ENCODE results near the gene DNAJC3. TPM values are rescaled to one million over a fixed set of nuclear protein-coding genes. Genes with fewer than 3 reads are reported as not detected.
A peak's percentile ranks its signal among the peaks of the same experiment; 100 is the strongest.

Gene DNAJC3
- total and polyA plus RNA-seq, 2 of the 13 experiments (the other 11 are each of a cell fraction or from before 2014, with no cell fraction given), result 10.4 to 48.2 TPM

DNA sequence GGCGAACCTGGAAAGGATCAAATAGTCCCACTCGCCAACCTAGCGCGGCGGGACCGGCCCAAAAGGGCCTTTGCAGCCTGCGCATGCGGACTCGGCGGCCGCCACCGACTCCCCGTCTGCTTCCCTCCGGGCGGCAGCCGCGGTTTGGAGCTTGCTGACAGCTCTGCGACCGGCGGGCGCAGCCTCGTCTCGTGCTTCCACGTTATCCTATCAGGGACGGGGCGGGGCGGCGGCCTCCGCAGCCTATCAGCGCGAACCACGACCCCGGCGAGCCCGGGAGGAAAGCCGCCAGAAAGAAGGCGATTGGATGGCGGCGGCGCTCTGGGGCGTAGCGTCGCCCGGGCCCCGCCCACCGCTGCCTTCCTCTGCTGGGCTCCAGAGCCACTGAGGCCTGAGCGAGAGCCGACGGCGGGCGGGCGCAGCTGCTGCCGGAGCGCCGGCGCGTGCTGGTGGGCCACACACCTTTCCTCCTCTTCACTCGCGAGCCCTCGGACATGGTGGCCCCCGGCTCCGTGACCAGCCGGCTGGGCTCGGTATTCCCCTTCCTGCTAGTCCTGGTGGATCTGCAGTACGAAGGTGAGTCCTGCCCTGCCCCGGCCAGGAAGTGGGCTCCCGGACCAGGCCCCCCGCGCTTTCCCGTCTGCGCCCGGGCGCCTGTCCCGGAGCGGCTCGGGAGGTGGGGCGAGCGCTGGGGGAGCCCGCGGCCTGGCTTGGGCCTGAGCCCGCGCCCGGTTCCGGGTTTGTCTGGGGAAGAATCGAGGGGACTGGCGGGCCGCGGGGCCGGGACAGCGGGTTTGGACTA lies at the start of gene DNAJC3 (continued):
- TF ChIP-seq, protein P1, sequence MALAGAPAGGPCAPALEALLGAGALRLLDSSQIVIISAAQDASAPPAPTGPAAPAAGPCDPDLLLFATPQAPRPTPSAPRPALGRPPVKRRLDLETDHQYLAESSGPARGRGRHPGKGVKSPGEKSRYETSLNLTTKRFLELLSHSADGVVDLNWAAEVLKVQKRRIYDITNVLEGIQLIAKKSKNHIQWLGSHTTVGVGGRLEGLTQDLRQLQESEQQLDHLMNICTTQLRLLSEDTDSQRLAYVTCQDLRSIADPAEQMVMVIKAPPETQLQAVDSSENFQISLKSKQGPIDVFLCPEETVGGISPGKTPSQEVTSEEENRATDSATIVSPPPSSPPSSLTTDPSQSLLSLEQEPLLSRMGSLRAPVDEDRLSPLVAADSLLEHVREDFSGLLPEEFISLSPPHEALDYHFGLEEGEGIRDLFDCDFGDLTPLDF (CRISPR knock-in tag; IDR thresholded peaks at IDR 0.05), result peak; percentile 48; the same call in 1 of the 2 replicates
- TF ChIP-seq HOXA3 (CRISPR knock-in tag; IDR thresholded peaks at IDR 0.05) (peak; percentile 60), ZNF101 (CRISPR knock-in tag; IDR thresholded peaks at IDR 0.05; ENCODE audit: borderline replicate concordance, low read depth) (no peak), FIP1L1 (IDR thresholded peaks at IDR 0.05; ENCODE audit: borderline replicate concordance, insufficient read depth, low read depth, low read length) (no peak), ZNF484 (CRISPR knock-in tag; IDR thresholded peaks at IDR 0.05; ENCODE audit: borderline replicate concordance, low read depth) (no peak), GATAD1 (CRISPR knock-in tag; IDR thresholded peaks at IDR 0.05) (peak; percentile 73; the same call in 1 of the 2 replicates), ZFYVE20 (CRISPR knock-in tag; IDR thresholded peaks at IDR 0.05; ENCODE audit: borderline replicate concordance, low read depth) (no peak), SAFB2 (CRISPR knock-in tag; IDR thresholded peaks at IDR 0.05; ENCODE audit: borderline replicate concordance, low read depth) (0 out of 2 replicates have a peak, but pooled peaks have one; percentile 21), NFKBIZ (CRISPR knock-in tag; IDR thresholded peaks at IDR 0.05) (no peak), ZNF292 (CRISPR knock-in tag; IDR thresholded peaks at IDR 0.05; ENCODE audit: borderline replicate concordance, low read depth) (peak; percentile 66; the same call in 1 of the 2 replicates), POLR2A (IDR thresholded peaks at IDR 0.05; ENCODE audit: insufficient read depth in 1 of 2, low read depth in 2 of 2, low read length in 2 of 2) (peak; percentile 90 to 92), ZNF468 (CRISPR knock-in tag; IDR thresholded peaks at IDR 0.05) (no peak), ZFP90 (CRISPR knock-in tag; IDR thresholded peaks at IDR 0.05; ENCODE audit: borderline replicate concordance) (no peak), SIX4 (CRISPR knock-in tag; IDR thresholded peaks at IDR 0.05) (0 out of 2 replicates have a peak, but pooled peaks have one; percentile 18), ZNF30 (CRISPR knock-in tag; IDR thresholded peaks at IDR 0.05) (peak; percentile 79; the same call in 1 of the 2 replicates), IRF9 (CRISPR knock-in tag; IDR thresholded peaks at IDR 0.05; ENCODE audit: borderline replicate concordance) (peak; percentile 52; the same call in 1 of the 2 replicates), ZNF550 (CRISPR knock-in tag; IDR thresholded peaks at IDR 0.05; ENCODE audit: borderline replicate concordance) (no peak), ETV6 (CRISPR knock-in tag; conservative IDR thresholded peaks at IDR 0.05) (no peak)
- TF ChIP-seq, protein P2, sequence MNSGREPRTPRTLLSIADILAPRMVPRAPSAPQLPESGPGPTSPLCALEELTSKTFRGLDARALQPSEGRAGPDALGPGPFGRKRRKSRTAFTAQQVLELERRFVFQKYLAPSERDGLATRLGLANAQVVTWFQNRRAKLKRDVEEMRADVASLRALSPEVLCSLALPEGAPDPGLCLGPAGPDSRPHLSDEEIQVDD (CRISPR knock-in tag; IDR thresholded peaks at IDR 0.05; ENCODE audit: borderline replicate concordance), result no peak; the same call in 1 of the 2 replicates
- TF ChIP-seq, protein P3, sequence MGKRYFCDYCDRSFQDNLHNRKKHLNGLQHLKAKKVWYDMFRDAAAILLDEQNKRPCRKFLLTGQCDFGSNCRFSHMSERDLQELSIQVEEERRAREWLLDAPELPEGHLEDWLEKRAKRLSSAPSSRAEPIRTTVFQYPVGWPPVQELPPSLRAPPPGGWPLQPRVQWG (CRISPR knock-in tag; IDR thresholded peaks at IDR 0.05; ENCODE audit: borderline replicate concordance, low read depth), result no peak
- TF ChIP-seq, protein P4, sequence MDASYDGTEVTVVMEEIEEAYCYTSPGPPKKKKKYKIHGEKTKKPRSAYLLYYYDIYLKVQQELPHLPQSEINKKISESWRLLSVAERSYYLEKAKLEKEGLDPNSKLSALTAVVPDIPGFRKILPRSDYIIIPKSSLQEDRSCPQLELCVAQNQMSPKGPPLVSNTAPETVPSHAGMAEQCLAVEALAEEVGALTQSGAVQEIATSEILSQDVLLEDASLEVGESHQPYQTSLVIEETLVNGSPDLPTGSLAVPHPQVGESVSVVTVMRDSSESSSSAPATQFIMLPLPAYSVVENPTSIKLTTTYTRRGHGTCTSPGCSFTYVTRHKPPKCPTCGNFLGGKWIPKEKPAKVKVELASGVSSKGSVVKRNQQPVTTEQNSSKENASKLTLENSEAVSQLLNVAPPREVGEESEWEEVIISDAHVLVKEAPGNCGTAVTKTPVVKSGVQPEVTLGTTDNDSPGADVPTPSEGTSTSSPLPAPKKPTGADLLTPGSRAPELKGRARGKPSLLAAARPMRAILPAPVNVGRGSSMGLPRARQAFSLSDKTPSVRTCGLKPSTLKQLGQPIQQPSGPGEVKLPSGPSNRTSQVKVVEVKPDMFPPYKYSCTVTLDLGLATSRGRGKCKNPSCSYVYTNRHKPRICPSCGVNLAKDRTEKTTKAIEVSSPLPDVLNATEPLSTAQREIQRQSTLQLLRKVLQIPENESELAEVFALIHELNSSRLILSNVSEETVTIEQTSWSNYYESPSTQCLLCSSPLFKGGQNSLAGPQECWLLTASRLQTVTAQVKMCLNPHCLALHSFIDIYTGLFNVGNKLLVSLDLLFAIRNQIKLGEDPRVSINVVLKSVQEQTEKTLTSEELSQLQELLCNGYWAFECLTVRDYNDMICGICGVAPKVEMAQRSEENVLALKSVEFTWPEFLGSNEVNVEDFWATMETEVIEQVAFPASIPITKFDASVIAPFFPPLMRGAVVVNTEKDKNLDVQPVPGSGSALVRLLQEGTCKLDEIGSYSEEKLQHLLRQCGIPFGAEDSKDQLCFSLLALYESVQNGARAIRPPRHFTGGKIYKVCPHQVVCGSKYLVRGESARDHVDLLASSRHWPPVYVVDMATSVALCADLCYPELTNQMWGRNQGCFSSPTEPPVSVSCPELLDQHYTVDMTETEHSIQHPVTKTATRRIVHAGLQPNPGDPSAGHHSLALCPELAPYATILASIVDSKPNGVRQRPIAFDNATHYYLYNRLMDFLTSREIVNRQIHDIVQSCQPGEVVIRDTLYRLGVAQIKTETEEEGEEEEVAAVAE (CRISPR knock-in tag; IDR thresholded peaks at IDR 0.05; ENCODE audit: borderline replicate concordance), result no peak; the same call in 1 of the 2 replicates
